Measurements from ENCODE around the gene SOX5.
"Not testable (repeated sequence)": the region's sequence is repeated elsewhere in the genome, so short reads cannot be mapped to it uniquely, and the experiment has no call there.

The SOX5 gene

GRCh38 chr12:23758608-23759007, 190.9 kb downstream of the SOX5 start:
- DNase-seq (ENCODE audit: low read depth in 1 of 2, low spot score in 1 of 2): no peak

GRCh38 chr12:23757541-23757962, 191.9 kb downstream of the SOX5 start:
- DNase-seq (ENCODE audit: low read depth in 1 of 2, low spot score in 1 of 2): no peak

- DNase-seq (ENCODE audit: low read depth in 1 of 2, low spot score in 1 of 2): no peak
These were observed 193.1 kb downstream of the SOX5 start for GRCh38 chr12:23756416-23756815.

GRCh38 chr12:23753628-23754365, 195.7 kb downstream of the SOX5 start:
- DNase-seq (ENCODE audit: low read depth in 1 of 2, low spot score in 1 of 2): no peak

GRCh38 chr12:23752245-23752644, 197.2 kb downstream of the SOX5 start:
- no peak for DNase-seq (ENCODE audit: low read depth in 1 of 2, low spot score in 1 of 2)

- no peak for DNase-seq (ENCODE audit: low read depth in 1 of 2, low spot score in 1 of 2)
These were observed 197.8 kb downstream of the SOX5 start for GRCh38 chr12:23751641-23752040.

- no peak for DNase-seq (ENCODE audit: low read depth in 1 of 2, low spot score in 1 of 2)
These were observed 198.5 kb downstream of the SOX5 start for GRCh38 chr12:23750923-23751322.

GRCh38 chr12:23744696-23745095, 204.8 kb downstream of the SOX5 start:
- no peak for DNase-seq (ENCODE audit: low read depth in 1 of 2, low spot score in 1 of 2)

GRCh38 chr12:23742574-23742973, 206.9 kb downstream of the SOX5 start:
- DNase-seq (ENCODE audit: low read depth in 1 of 2, low spot score in 1 of 2): no peak

GRCh38 chr12:23731493-23731892, 218.0 kb downstream of the SOX5 start:
- no peak for DNase-seq (ENCODE audit: low read depth in 1 of 2, low spot score in 1 of 2)

- DNase-seq (ENCODE audit: low read depth in 1 of 2, low spot score in 1 of 2): no peak
These were observed 218.4 kb downstream of the SOX5 start for GRCh38 chr12:23731035-23731434.

GRCh38 chr12:23729359-23729758, 220.1 kb downstream of the SOX5 start:
- no peak for DNase-seq (ENCODE audit: low read depth in 1 of 2, low spot score in 1 of 2)

GRCh38 chr12:23726646-23727045, 222.8 kb downstream of the SOX5 start:
- DNase-seq (ENCODE audit: low read depth in 1 of 2, low spot score in 1 of 2): no peak

- DNase-seq (ENCODE audit: low read depth in 1 of 2, low spot score in 1 of 2): no peak
These were observed 226.8 kb downstream of the SOX5 start for GRCh38 chr12:23722655-23723054.

GRCh38 chr12:23721268-23721667, 228.2 kb downstream of the SOX5 start:
- no peak for DNase-seq (ENCODE audit: low read depth in 1 of 2, low spot score in 1 of 2)

- DNase-seq (ENCODE audit: low read depth in 1 of 2, low spot score in 1 of 2): no peak
These were observed 230.0 kb downstream of the SOX5 start for GRCh38 chr12:23719493-23719892.

GRCh38 chr12:23710361-23710760, 239.1 kb downstream of the SOX5 start:
- not testable (repeated sequence) for DNase-seq (ENCODE audit: low read depth in 1 of 2, low spot score in 1 of 2)

GRCh38 chr12:23708185-23708837, 241.2 kb downstream of the SOX5 start:
- no peak for DNase-seq (ENCODE audit: low read depth in 1 of 2, low spot score in 1 of 2)

- DNase-seq (ENCODE audit: low read depth in 1 of 2, low spot score in 1 of 2): no peak
These were observed 242.2 kb downstream of the SOX5 start for GRCh38 chr12:23707270-23707669.

GRCh38 chr12:23704992-23705943, 244.2 kb downstream of the SOX5 start:
- no peak for DNase-seq (ENCODE audit: low read depth in 1 of 2, low spot score in 1 of 2)

GRCh38 chr12:23703051-23703450, 246.4 kb downstream of the SOX5 start:
- no peak for DNase-seq (ENCODE audit: low read depth in 1 of 2, low spot score in 1 of 2)

- no peak for DNase-seq (ENCODE audit: low read depth in 1 of 2, low spot score in 1 of 2)
These were observed 250.4 kb downstream of the SOX5 start for GRCh38 chr12:23699031-23699430.
